GM23338 (cell line): ENCODE measurements around the gene NLN. TPM values are rescaled to one million over a fixed set of nuclear protein-coding genes. Genes with fewer than 3 reads are reported as not detected.

ENCODE experiments used
- ATAC-seq: fragments of 200-7000 bp; cut with Tn5 transposase; 3 replicates; pipeline ENCODE4 v1.9.1; 2020
- DNase-seq: peaks from one replicate; pipeline ENCODE4 v3.0.0-alpha.2; 2015; ENCODE audit warnings: low spot score
- H2AFZ ChIP-seq: fragments of 200-600 bp; sonication (generic); 2 replicates; pipeline ENCODE4 v1.8.0; 2016; ENCODE audit warnings: antibody characterized with exemption, mild to moderate bottlenecking, moderate library complexity
- H3F3A ChIP-seq: fragments of 200-600 bp; sonication (generic); replicated peaks from 2 replicates; pipeline ENCODE4 v1.8.0; 2017; ENCODE audit warnings: antibody characterized with exemption, mixed run types, low read depth
- H3K27ac ChIP-seq: fragments of 200-600 bp; sonication (generic); 2 replicates; pipeline ENCODE4 v1.6.1; 2016; ENCODE audit warnings: low read depth
- H3K27me3 ChIP-seq: fragments of 200-600 bp; sonication (generic); 2 replicates; pipeline ENCODE4 v1.8.0; 2016; ENCODE audit warnings: mild to moderate bottlenecking, mixed run types, moderate library complexity; ENCODE audit not compliant: insufficient read depth
- H3K36me3 ChIP-seq: fragments of 200-600 bp; sonication (generic); 2 replicates; pipeline ENCODE4 v1.8.0; 2016; ENCODE audit warnings: mild to moderate bottlenecking; ENCODE audit not compliant: insufficient read depth
- H3K4me1 ChIP-seq: fragments of 200-600 bp; sonication (generic); 2 replicates; pipeline ENCODE4 v1.8.0; 2016; ENCODE audit warnings: mild to moderate bottlenecking, moderate library complexity; ENCODE audit not compliant: insufficient read depth
- H3K4me2 ChIP-seq: fragments of 200-600 bp; sonication (generic); 2 replicates; pipeline ENCODE4 v1.7.1; 2017; ENCODE audit warnings: mixed run types
- H3K4me3 ChIP-seq: fragments of 200-600 bp; sonication (generic); 2 replicates; pipeline ENCODE4 v1.6.1; 2016; ENCODE audit warnings: mixed run types
- H3K79me2 ChIP-seq: fragments of 200-600 bp; sonication (generic); replicated peaks from 2 replicates; pipeline ENCODE4 v1.8.0; 2017; ENCODE audit warnings: mild to moderate bottlenecking; ENCODE audit not compliant: insufficient read depth
- H3K9me2 ChIP-seq: fragments of 200-600 bp; sonication (generic); 2 replicates; pipeline ENCODE4 v1.8.0; 2017; ENCODE audit not compliant: insufficient read depth
- H4K20me1 ChIP-seq: fragments of 200-600 bp; sonication (generic); replicated peaks from 2 replicates; pipeline ENCODE4 v1.8.0; 2017; ENCODE audit warnings: mild to moderate bottlenecking; ENCODE audit not compliant: insufficient read depth
- H3K27ac Mint-ChIP-seq: 2 replicates; pipeline ENCODE4 v1.8.0; 2020; ENCODE audit warnings: inconsistent platforms, mild to moderate bottlenecking, moderate library complexity, mixed read lengths
- H3K27me3 Mint-ChIP-seq: 3 replicates; pipeline ENCODE4 v1.8.0; 2022; ENCODE audit warnings: low read depth, mild to moderate bottlenecking, moderate library complexity, mixed read lengths, inconsistent platforms; ENCODE audit not compliant: insufficient read depth, poor library complexity
- H3K36me3 Mint-ChIP-seq: 3 replicates; pipeline ENCODE4 v1.8.0; 2021; ENCODE audit warnings: low read depth, mild to moderate bottlenecking, inconsistent platforms, moderate library complexity, mixed read lengths
- H3K4me1 Mint-ChIP-seq: 3 replicates; pipeline ENCODE4 v1.8.0; 2020; ENCODE audit warnings: mild to moderate bottlenecking, inconsistent platforms, mixed read lengths
- H3K4me3 Mint-ChIP-seq: 3 replicates; pipeline ENCODE4 v1.8.0; 2021; ENCODE audit warnings: moderate library complexity, mild to moderate bottlenecking, inconsistent platforms, mixed read lengths
- H3K9me3 Mint-ChIP-seq: 3 replicates; pipeline ENCODE4 v1.8.0; 2020; ENCODE audit warnings: moderate library complexity, mild to moderate bottlenecking, inconsistent platforms, mixed read lengths
- CREB1 ChIP-seq: fragments of 250-450 bp; sonication (Bioruptor Pico); IDR thresholded peaks from 2 replicates; pipeline ENCODE4 v1.5.0; 2020; ENCODE audit warnings: low read depth, mild to moderate bottlenecking, moderate library complexity
- EZH2 ChIP-seq: fragments of 200-600 bp; sonication (generic); IDR thresholded peaks from one replicate; pipeline ENCODE4 v1.8.0; 2017; ENCODE audit warnings: antibody characterized with exemption, mild to moderate bottlenecking, low read depth; ENCODE audit not compliant: unreplicated experiment
- EZH2phosphoT487 ChIP-seq: fragments of 200-600 bp; sonication (generic); IDR thresholded peaks from one replicate; pipeline ENCODE4 v1.8.1; 2018; ENCODE audit warnings: antibody characterized with exemption; ENCODE audit not compliant: unreplicated experiment
- JUNB ChIP-seq: IDR thresholded peaks from one replicate; pipeline ENCODE4 v1.6.1; 2016; ENCODE audit warnings: antibody characterized with exemption; ENCODE audit not compliant: unreplicated experiment
- NANOG ChIP-seq: IDR thresholded peaks from 2 replicates; pipeline ENCODE4 v1.6.1; 2016; ENCODE audit warnings: antibody characterized with exemption, borderline replicate concordance
- POLR2AphosphoS5 ChIP-seq: IDR thresholded peaks from 2 replicates; pipeline ENCODE4 v1.6.1; 2016; ENCODE audit warnings: antibody characterized with exemption, low read depth
- STAT1 ChIP-seq: IDR thresholded peaks from one replicate; pipeline ENCODE4 v1.6.1; 2016; ENCODE audit warnings: antibody characterized with exemption; ENCODE audit not compliant: unreplicated experiment
- ZNF114 ChIP-seq: fragments of 250-450 bp; sonication (Bioruptor Pico); IDR thresholded peaks from 2 replicates; pipeline ENCODE4 v1.5.0; 2020; ENCODE audit warnings: mild to moderate bottlenecking, moderate library complexity
- ZNF331 ChIP-seq: fragments of 250-450 bp; sonication (Bioruptor Pico); IDR thresholded peaks from 2 replicates; pipeline ENCODE4 v1.5.0; 2020; ENCODE audit warnings: low read depth, mild to moderate bottlenecking, moderate library complexity
- polyA plus RNA-seq: library from polyadenylated mRNA; unstranded; fragments of >200 nt; fragmentation: Nextera tagmentation; extraction: Ambion mirVana; gene quantifications from 2 replicates; pipeline ENCODE4 v1.2.1, GENCODE V29; 2016
- total RNA-seq: library from RNA; depleted of rRNA; stranded (reverse); fragments of >200 nt; shearing (Covaris generic); gene quantifications from 2 replicates; pipeline ENCODE4 v1.2.3, GENCODE V29; 2014
- TF ChIP-seq, protein P1 (sequence below): IDR thresholded peaks from 2 replicates; pipeline ENCODE4 v1.6.1; 2016; ENCODE audit warnings: antibody characterized with exemption
- TF ChIP-seq, protein P2 (sequence below): fragments of 250-450 bp; sonication (Bioruptor Pico); IDR thresholded peaks from 2 replicates; pipeline ENCODE4 v1.5.0; 2020; ENCODE audit warnings: mild to moderate bottlenecking, moderate library complexity
- TF ChIP-seq, protein P3 (sequence below): IDR thresholded peaks from one replicate; pipeline ENCODE4 v1.6.1; 2018; ENCODE audit warnings: antibody characterized with exemption; ENCODE audit not compliant: unreplicated experiment
- TF ChIP-seq, protein P4 (sequence below), 2 experiments: fragments of 200-600 bp in 1 of 2; sonication (generic) in 1 of 2; conservative IDR thresholded peaks; 2 replicates each; pipeline versions ENCODE4 v1.5.1 to v1.6.1; 2016 to 2017; ENCODE audit warnings: antibody characterized with exemption in 2 of 2, low read depth in 2 of 2, mild to moderate bottlenecking in 2 of 2, moderate library complexity in 1 of 2

The NLN gene
- total and polyA plus RNA-seq, 2 experiments from 2014 or later: 56.4 to 168 TPM

DNA sequence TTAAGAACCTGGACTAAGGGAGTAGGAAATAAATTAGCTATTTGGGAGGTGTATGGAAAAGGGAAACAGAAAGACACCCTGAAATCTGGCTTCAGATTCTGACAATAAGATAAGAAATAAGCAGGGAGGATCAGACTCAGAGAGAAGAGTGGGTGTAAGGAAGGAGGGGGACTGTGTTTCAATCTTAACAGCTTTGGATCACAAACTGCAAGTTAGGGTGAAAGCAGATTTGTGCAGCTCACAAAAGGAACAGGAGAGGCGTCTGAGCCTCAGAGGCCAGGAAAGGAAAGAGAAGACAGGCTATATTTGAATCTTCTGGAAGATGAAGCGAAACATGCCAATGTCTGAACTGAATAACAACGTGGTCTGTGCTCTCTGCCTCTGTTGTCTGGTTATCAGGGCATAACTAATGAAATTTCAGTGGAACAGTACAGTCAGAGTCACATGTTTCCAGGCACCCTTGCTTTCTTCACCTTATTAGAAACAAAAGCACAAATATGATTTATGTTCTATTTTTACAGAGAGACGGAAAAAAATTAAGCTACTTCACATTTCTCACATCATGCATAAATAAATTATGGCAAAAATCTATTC lies 26.7 kb upstream of the NLN start:
- no peaks in the 10 kb centered on the region for H3K9me2 ChIP-seq
- no peaks in the 10 kb centered on the region for H4K20me1 ChIP-seq
- no peaks in the 10 kb centered on the region for H3K36me3 ChIP-seq
- Mint-ChIP-seq H3K27ac (no peak overlapping the region), H3K9me3 (no peaks in the 10 kb centered on the region; the same call in 2 of the 3 replicates), H3K36me3 (peaks cover 2% of the 10 kb centered on the region; the same call in 2 of the 3 replicates), H3K4me3 (no peak overlapping the region), H3K27me3 (no peaks in the 10 kb centered on the region), H3K4me1 (no peaks in the 10 kb centered on the region)
- ATAC-seq (no peak), DNase-seq (no peak)
- H2AFZ ChIP-seq: no peak overlapping the region
- peaks cover 10% of the 10 kb centered on the region for H3K4me1 ChIP-seq
- TF ChIP-seq, protein P1, sequence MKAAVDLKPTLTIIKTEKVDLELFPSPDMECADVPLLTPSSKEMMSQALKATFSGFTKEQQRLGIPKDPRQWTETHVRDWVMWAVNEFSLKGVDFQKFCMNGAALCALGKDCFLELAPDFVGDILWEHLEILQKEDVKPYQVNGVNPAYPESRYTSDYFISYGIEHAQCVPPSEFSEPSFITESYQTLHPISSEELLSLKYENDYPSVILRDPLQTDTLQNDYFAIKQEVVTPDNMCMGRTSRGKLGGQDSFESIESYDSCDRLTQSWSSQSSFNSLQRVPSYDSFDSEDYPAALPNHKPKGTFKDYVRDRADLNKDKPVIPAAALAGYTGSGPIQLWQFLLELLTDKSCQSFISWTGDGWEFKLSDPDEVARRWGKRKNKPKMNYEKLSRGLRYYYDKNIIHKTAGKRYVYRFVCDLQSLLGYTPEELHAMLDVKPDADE: no peak
- TF ChIP-seq POLR2AphosphoS5 (no peak), ZNF114 (CRISPR knock-in tag) (no peak), JUNB (no peak), EZH2phosphoT487 (no peak), ZNF331 (CRISPR knock-in tag) (no peak), NANOG (no peak), CREB1 (CRISPR knock-in tag) (no peak), STAT1 (no peak), EZH2 (no peak)
- TF ChIP-seq, protein P2, sequence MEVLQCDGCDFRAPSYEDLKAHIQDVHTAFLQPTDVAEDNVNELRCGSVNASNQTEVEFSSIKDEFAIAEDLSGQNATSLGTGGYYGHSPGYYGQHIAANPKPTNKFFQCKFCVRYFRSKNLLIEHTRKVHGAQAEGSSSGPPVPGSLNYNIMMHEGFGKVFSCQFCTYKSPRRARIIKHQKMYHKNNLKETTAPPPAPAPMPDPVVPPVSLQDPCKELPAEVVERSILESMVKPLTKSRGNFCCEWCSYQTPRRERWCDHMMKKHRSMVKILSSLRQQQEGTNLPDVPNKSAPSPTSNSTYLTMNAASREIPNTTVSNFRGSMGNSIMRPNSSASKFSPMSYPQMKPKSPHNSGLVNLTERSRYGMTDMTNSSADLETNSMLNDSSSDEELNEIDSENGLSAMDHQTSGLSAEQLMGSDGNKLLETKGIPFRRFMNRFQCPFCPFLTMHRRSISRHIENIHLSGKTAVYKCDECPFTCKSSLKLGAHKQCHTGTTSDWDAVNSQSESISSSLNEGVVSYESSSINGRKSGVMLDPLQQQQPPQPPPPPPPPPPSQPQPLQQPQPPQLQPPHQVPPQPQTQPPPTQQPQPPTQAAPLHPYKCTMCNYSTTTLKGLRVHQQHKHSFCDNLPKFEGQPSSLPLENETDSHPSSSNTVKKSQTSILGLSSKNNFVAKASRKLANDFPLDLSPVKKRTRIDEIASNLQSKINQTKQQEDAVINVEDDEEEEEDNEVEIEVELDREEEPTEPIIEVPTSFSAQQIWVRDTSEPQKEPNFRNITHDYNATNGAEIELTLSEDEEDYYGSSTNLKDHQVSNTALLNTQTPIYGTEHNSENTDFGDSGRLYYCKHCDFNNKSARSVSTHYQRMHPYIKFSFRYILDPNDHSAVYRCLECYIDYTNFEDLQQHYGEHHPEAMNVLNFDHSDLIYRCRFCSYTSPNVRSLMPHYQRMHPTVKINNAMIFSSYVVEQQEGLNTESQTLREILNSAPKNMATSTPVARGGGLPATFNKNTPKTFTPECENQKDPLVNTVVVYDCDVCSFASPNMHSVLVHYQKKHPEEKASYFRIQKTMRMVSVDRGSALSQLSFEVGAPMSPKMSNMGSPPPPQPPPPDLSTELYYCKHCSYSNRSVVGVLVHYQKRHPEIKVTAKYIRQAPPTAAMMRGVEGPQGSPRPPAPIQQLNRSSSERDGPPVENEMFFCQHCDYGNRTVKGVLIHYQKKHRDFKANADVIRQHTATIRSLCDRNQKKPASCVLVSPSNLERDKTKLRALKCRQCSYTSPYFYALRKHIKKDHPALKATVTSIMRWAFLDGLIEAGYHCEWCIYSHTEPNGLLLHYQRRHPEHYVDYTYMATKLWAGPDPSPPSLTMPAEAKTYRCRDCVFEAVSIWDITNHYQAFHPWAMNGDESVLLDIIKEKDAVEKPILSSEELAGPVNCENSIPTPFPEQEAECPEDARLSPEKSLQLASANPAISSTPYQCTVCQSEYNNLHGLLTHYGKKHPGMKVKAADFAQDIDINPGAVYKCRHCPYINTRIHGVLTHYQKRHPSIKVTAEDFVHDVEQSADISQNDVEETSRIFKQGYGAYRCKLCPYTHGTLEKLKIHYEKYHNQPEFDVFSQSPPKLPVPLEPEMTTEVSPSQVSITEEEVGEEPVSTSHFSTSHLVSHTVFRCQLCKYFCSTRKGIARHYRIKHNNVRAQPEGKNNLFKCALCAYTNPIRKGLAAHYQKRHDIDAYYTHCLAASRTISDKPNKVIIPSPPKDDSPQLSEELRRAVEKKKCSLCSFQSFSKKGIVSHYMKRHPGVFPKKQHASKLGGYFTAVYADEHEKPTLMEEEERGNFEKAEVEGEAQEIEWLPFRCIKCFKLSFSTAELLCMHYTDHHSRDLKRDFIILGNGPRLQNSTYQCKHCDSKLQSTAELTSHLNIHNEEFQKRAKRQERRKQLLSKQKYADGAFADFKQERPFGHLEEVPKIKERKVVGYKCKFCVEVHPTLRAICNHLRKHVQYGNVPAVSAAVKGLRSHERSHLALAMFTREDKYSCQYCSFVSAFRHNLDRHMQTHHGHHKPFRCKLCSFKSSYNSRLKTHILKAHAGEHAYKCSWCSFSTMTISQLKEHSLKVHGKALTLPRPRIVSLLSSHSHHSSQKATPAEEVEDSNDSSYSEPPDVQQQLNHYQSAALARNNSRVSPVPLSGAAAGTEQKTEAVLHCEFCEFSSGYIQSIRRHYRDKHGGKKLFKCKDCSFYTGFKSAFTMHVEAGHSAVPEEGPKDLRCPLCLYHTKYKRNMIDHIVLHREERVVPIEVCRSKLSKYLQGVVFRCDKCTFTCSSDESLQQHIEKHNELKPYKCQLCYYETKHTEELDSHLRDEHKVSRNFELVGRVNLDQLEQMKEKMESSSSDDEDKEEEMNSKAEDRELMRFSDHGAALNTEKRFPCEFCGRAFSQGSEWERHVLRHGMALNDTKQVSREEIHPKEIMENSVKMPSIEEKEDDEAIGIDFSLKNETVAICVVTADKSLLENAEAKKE (CRISPR knock-in tag): no peak
- TF ChIP-seq, protein P3, sequence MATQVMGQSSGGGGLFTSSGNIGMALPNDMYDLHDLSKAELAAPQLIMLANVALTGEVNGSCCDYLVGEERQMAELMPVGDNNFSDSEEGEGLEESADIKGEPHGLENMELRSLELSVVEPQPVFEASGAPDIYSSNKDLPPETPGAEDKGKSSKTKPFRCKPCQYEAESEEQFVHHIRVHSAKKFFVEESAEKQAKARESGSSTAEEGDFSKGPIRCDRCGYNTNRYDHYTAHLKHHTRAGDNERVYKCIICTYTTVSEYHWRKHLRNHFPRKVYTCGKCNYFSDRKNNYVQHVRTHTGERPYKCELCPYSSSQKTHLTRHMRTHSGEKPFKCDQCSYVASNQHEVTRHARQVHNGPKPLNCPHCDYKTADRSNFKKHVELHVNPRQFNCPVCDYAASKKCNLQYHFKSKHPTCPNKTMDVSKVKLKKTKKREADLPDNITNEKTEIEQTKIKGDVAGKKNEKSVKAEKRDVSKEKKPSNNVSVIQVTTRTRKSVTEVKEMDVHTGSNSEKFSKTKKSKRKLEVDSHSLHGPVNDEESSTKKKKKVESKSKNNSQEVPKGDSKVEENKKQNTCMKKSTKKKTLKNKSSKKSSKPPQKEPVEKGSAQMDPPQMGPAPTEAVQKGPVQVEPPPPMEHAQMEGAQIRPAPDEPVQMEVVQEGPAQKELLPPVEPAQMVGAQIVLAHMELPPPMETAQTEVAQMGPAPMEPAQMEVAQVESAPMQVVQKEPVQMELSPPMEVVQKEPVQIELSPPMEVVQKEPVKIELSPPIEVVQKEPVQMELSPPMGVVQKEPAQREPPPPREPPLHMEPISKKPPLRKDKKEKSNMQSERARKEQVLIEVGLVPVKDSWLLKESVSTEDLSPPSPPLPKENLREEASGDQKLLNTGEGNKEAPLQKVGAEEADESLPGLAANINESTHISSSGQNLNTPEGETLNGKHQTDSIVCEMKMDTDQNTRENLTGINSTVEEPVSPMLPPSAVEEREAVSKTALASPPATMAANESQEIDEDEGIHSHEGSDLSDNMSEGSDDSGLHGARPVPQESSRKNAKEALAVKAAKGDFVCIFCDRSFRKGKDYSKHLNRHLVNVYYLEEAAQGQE: no peak
- TF ChIP-seq, protein P4, sequence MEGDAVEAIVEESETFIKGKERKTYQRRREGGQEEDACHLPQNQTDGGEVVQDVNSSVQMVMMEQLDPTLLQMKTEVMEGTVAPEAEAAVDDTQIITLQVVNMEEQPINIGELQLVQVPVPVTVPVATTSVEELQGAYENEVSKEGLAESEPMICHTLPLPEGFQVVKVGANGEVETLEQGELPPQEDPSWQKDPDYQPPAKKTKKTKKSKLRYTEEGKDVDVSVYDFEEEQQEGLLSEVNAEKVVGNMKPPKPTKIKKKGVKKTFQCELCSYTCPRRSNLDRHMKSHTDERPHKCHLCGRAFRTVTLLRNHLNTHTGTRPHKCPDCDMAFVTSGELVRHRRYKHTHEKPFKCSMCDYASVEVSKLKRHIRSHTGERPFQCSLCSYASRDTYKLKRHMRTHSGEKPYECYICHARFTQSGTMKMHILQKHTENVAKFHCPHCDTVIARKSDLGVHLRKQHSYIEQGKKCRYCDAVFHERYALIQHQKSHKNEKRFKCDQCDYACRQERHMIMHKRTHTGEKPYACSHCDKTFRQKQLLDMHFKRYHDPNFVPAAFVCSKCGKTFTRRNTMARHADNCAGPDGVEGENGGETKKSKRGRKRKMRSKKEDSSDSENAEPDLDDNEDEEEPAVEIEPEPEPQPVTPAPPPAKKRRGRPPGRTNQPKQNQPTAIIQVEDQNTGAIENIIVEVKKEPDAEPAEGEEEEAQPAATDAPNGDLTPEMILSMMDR (conservative IDR thresholded peaks at IDR 0.05; ENCODE audit: low read depth in 2 of 2): no peak
- H3K4me2 ChIP-seq: peak overlapping the region; percentile 42; the same call in 1 of the 2 replicates
- no peaks in the 10 kb centered on the region for H3K79me2 ChIP-seq
- no peaks in the 10 kb centered on the region for H3F3A ChIP-seq
- H3K4me3 ChIP-seq: no peak overlapping the region
- H3K27ac ChIP-seq: no peak overlapping the region
- no peaks in the 10 kb centered on the region for H3K27me3 ChIP-seq
